ENCODE results near the gene FAAP100.
"Not testable (repeated sequence)": the region's sequence is repeated elsewhere in the genome, so short reads cannot be mapped to it uniquely, and the experiment has no call there.

Gene FAAP100

GRCh38 chr17:81538651-81539570, 13.2 kb downstream of the FAAP100 start:
- no peak for DNase-seq (ENCODE audit: low spot score)

DNA sequence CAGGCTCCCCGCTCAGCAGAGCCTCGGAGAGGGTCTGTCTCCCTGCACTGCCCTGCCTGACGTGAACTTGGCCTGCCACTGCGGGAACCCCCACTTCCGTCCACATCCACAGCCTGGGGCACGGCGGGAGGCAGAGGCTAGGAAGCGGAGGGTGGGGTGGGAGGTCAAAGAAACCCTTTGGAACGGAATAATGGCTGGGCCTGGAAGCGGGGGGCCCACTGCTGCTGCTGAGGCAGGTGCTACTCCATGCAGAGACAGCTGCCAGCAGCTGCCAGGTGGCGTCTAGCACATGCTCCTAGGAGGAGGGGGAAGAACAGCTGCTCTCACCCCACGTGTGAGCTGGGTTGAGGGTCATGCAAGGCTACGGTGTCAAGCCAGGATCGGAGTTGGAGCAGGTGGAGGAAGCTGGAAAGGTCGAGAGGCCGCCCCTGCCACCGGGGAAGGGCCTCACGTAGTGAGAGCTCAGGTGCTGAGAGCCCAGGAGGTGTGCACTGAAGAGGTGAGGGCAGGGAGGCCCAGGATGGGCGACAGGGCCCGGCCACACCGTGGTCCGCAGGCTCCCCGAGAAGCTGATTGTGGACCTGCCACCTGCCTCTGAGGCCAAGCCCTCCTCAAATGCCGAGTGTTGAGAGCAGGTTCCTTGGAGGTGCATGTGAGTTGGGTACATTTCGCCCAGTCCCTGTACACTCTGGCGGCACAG, 14.1 kb downstream of the FAAP100 start:
- no peak for DNase-seq (ENCODE audit: low spot score)

- DNase-seq (ENCODE audit: low spot score) = no peak
Observed at GRCh38 chr17:81537343-81537855, 14.8 kb downstream of the FAAP100 start.

GRCh38 chr17:81536299-81537290, 15.6 kb downstream of the FAAP100 start:
- DNase-seq (ENCODE audit: low spot score) = no peak

- DNase-seq (ENCODE audit: low spot score) = no peak
Observed at GRCh38 chr17:81535480-81536298, 16.5 kb downstream of the FAAP100 start.

DNA sequence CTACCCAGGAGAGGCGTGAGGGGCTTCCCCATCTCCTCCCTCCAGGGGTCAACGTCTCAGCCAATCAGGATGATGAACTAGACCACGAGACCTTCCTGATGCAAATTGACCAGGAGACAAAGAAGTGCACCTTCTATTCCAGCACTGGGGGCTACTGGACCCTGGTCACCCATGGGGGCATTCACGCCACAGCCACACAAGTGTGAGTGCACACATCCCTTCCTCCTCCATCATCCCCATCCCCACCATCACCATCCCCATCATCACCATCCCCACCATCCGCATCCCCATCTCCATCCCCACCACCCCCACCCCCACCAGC, 17.2 kb downstream of the FAAP100 start:
- DNase-seq (ENCODE audit: low spot score) = no peak

- DNase-seq (ENCODE audit: low spot score) = no peak
Observed at GRCh38 chr17:81534157-81535006, 17.8 kb downstream of the FAAP100 start.

DNA sequence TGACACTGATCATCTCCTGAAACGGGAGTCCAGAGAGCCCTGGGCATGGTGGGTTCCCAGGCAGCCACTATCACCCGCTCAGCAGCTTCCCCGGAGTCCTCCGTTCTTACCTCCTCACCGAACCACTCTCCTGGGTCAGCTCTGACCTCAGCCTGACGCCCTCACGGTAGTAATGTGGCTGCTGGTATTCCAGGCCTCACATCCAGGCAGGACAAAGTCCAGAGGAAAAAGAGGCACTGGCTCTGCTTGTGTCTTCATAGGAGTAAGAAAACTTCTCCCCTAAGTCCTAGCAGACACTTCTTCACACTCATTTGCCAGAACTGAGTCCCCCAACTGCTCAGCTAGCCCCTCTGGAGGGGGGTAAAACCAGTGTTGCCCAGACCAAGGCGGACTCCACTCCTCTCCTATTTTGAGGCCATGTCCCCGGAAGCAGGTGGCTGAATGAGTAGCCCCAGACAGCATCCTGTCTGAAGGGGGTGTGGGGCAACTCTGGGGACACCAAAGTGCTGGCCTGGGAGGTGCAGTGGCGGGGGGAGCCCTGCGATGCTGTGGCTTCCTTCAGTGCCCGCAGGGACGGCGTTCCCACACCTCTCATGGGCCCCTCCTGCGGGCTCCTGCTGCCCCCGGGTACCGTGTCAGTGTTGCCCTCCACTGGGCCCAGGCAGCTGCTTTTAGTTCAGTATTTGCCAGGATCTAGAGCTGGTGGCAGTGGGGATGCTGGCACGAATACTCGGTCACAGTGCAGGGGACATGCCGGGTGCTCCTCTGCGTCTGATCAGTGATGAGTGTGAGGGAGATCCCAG, 18.6 kb downstream of the FAAP100 start:
- DNase-seq (ENCODE audit: low spot score) = no peak

DNA sequence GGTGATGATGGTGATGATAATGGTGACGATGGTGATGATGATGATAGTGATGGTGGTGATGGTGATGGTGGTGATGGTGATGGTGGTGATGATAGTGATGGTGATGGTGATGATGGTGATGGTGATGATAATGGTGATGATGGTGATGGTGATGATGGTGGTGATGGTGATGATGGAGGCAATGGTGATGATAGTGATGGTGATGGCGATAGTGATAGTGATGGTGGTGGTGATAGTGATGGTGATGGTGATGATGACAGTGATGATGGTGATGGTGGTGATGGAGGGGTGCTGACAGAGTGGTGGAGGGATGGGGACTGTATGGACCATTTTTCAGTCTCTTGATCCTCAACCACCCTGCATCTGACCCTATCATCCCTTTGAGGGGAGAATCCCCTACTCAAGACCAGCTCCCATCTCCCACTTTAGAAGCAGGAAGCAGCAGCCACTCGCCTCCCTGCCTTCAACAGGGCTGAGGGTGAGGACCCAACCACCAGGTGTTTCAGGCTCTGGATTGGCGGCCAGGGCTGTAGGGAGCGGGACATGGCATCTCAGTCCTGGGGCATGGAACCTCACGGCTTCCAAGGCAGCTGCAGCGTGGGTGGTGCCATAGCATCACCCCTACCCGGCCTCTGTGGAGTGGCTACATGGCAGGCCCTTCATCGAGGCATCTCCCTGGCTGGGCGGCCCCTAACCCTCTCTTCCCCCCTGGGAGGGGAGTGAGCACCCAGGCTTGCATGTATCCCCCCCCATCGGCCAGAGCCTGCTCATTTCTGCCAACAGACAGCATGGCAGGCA, 19.5 kb downstream of the FAAP100 start:
- DNase-seq (ENCODE audit: low spot score) = no peak

DNA sequence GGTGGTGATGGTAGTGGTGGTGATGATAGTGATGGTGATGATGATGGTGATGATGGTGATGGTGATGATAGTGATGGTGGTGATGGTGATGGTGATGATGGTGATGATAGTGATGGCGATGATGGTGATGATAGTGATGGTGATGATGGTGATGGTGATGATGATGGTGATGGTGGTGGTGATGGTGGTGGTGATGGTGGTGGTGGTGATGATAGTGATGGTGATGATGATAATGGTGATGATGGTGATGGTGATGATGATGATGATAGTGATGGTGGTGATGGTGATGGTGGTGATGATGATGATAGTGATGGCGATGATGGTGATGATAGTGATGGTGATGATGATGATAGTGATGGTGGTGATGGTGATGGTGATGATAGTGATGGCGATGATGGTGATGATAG, 20.2 kb downstream of the FAAP100 start:
- DNase-seq (ENCODE audit: low spot score) = not testable (repeated sequence)

DNA sequence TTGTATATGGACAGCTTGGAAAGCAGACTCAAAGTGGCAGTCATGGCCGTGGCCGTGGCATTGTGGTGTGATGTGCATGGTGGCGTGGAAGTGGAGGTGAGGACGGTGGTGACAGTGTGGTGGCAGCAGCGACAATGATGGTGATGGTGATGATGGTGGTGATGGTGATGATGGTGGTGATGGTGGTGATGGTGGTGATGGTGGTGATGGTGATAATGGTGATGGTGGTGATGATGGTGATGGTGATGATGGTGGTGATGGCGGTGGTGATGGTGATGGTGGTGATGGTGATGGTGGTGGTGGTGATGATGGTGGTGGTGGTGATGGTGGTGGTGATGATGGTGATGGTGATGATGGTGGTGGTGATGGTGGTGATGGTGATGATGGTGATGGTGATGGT, 21.1 kb downstream of the FAAP100 start:
- not testable (repeated sequence) for DNase-seq (ENCODE audit: low spot score)

DNA sequence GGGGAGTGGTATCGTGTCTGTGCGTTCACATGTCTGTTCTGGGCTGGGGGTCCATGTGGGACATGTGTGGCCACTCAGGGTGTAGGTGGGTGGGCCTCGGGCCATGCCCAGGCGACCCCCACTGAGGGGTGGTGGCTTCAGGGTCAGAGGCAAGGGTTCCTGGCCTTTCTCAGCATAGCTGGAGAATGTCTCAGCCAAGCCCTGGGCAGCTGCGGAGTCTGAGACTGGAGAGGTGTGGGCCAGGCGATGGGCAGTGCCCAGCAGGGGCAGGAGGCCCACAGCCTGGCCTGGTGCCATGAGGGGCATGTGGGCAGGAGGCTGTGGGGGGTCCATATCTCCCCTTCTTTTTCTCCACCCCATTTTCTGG, 22.7 kb downstream of the FAAP100 start:
- DNase-seq (ENCODE audit: low spot score) = no peak

- no peak for DNase-seq (ENCODE audit: low spot score)
Observed at GRCh38 chr17:81528651-81529436, 23.3 kb downstream of the FAAP100 start.

- DNase-seq (ENCODE audit: low spot score) = no peak
Observed at GRCh38 chr17:81528384-81528650, 23.8 kb downstream of the FAAP100 start.

GRCh38 chr17:81527591-81528383, 24.4 kb downstream of the FAAP100 start, which contains the start of gene FSCN2:
FSCN2 (plus strand) TSS chr17:81528377; CDS start chr17:81528532, 155 bp downstream.
- no peak for DNase-seq (ENCODE audit: low spot score)

DNA sequence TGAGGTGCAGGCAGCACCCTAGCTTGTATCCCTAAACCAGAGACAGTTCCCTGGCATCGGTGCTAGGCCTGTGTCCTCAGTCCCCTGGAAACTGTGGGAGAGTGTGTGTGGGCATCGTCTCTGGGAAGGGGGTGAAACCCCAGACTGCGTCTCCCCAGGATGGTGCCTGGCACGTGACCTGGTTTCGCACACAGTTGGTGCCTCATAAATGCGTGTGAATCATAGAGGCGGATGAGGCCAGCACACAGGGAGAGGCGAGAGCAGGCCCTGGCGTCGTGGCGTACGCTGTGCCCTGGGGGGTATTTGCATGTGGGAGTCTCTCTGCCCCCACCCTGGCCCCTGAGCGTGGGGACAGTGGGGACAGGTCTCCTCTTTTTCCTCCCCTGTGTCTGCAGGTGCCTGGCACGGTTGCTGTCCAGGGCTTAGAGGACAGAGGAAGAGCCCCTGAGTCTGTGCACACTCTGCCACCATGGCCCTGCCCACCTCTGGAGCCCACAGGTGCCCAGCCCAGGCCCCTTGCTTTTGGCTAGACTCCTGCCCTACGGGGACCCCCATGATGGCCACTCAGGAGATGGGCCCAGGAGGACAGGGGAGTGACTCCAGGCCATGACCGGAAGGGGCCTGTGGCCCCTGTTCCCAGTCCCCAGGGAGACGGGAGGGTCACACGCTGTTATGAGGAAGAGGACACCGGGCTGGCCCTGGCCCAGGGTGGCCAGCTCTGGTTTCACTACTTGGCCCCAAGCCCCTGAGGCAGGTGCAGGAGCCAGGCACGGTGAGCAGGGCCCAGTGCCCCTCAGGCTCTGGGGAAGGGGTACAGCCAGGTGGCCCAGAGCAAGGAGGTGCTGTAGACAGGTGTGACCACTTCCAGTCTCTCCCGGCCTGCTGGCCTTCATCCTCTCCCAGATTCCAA, 25.2 kb downstream of the FAAP100 start:
- no peak for DNase-seq (ENCODE audit: low spot score)
